CD4-positive, alpha-beta T cell treated with Interleukin-6 for 4 hours (primary cell): ENCODE data around the gene ZNF217.
"Not testable (repeated sequence)": the region's sequence is repeated elsewhere in the genome, so short reads cannot be mapped to it uniquely, and the experiment has no call there.

Experiments used
- DNase-seq: peaks from one replicate; pipeline ENCODE4 v3.0.0-alpha.2; 2020; ENCODE audit warnings: mixed read lengths

Gene ZNF217

GRCh38 chr20:53562104-53562764, 31.4 kb downstream of the ZNF217 start:
- not testable (repeated sequence) for DNase-seq

DNA sequence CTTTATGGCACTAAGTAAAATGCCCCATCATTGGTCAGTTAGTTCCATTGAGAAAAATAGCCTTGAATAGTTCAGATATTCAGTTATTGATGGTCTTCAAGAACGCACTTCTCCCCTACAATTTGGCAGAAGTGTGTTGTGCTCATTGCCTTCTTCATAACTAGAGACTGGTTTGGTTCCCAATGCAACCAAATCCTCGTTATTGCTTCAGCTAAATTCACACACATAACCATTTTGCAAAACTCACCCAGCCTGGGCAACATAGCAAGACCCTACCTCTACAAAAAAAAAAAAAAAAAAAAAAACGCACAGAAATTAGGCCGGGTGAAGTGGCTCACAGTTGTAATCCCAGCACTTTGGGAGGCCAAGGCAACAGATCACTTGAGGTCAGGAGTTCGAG, 32.1 kb downstream of the ZNF217 start:
- no peak for DNase-seq

DNA sequence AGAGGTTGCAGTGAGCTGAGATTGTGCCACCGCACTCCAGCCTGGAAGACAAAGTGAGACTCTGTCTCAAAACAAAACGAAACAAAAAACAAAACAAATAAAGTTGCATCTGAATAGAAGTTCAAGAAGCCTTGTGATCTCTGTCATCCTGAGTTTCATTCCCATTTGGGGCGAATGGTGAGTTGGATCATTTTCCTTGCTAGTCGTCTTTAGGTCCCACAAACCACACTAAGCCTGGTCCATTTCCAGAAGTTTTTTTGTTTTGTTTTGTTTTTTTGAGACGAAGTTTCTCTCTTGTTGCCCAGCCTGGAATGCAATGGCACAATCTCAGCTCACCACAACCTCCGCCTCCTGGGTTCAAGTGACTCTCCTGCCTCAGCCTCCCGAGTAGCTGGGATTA, 33.8 kb downstream of the ZNF217 start:
- DNase-seq, result no peak

- DNase-seq, result no peak
Measured at GRCh38 chr20:53557130-53557529, 36.5 kb downstream of the ZNF217 start.

GRCh38 chr20:53556267-53556897, 37.3 kb downstream of the ZNF217 start:
- DNase-seq, result no peak

DNA sequence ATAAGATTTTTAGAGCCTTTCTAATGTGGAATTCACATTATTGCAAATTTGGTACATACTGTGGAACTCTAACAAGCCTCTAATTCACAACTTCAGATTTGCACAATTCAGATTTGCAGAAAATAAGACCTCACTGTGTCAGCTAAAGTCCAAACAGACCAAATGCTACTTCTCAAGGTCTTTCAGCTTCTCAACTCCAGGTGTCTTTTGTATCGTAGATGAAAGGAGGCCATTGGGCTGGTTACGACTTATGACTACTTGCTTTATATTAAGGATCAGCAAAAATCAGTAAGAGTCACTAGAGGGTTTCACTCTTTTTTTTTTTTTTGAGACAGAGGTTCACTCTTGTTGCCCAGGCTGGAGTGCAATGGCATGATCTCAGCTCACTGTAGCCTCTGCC, 37.8 kb downstream of the ZNF217 start:
- DNase-seq, result no peak

GRCh38 chr20:53555081-53555480, 38.6 kb downstream of the ZNF217 start:
- DNase-seq, result no peak

DNA sequence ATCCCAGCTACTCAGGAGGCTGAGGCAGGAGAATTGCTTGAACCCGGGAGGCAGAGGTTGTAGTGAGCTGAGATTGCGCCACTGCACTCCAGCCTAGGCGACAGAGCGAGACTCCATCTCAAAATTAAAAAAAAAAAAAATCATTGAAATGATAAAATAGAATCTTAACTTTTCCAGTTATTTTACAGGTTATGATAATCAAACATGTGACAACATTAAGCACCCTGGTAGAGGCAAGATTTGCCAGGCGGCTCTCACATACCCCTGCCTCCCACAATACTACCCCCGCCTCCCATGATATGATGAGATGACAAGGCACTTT, 41.1 kb downstream of the ZNF217 start:
- DNase-seq, result not testable (repeated sequence)

DNA sequence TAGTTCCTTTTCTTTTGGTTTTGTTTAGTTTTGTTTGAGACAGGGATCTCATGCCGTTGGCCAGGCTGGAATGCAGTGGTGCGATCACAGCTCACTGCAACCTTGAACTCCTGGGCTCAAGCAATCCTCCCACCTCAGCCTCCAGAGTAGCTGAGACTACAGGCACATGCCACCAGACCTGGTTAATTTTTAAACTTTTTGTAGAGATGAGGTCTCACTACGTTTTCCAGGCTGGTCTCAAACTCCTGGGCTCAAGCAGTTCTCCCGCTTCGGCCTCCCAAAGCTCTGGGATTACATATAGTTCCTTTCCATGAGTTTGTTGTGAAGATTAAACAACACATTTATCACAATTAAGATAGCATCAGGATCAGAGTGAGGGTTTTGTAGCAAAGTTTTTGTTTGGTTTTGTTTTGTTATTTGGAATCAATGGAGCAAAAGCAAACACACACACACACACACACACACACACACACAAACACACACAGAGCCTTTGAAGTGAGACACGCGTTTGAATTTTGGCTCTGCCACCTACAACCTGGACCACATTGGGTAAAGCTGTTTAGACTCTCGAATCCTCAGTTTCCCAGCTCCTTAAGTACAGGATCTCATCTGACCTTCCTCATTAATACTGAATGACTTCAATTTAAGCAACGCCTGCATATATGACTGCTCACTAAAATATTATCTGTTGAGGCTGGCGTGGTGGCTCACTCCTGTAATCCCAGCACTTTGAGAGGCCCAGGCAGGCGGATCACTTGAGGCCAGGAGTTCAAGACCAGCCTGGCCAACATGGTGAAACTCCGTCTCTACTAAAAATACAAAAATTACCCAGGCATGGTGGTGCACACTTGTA, 41.7 kb downstream of the ZNF217 start:
- not testable (repeated sequence) for DNase-seq

GRCh38 chr20:53550280-53551187, 43.1 kb downstream of the ZNF217 start:
- DNase-seq, result no peak

DNA sequence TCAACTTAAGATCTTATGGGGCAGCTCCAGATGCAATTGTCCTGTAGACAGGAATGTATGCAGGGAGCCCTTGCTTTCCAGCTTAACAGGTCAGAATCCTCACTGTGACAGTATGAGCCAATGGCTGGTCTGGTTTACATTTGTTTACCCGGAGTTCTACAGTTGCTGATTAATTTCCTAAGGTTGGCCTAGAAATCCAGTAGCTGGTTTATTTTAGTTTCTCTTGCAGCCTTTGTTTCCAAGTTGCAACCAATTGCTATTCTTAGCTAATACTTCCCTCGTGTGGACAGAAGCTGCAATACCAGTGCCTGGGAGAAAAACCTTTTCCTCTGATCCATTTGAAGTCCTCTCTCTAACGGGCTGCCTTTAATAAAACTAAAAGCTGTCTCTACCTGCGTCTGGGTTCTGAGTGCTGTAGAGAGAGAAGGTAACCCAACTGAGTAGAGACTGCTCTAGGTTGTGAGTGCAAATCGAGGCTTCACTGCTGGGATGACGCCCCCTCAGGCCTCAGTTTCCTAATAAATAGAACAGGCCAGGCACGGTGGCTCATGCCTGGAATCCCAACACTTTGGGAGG, 45.9 kb downstream of the ZNF217 start:
- peak; percentile 35 for DNase-seq

GRCh38 chr20:53539516-53539915, 54.1 kb downstream of the ZNF217 start:
- no peak for DNase-seq

GRCh38 chr20:53536382-53536781, 57.3 kb downstream of the ZNF217 start:
- DNase-seq, result not testable (repeated sequence)

DNA sequence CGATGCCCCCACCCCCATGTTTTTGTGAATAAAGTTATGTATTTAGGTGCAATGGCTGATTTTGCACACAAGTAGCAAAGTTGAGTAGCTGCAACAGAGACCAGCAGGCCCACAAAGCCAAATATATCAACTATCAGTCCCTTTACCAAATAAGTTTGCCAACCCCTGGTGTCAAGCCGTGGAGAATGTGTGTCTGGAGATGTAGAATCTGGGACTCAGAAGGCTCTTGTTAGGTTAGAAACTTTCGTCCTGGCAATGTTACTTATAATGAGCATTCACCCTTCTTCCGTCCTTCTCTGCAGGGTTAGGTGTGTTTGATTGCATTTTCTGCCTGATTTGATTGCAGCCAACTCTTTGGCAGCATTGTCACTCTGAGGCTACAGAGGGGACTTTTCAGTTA, 57.8 kb downstream of the ZNF217 start:
- DNase-seq, result no peak

DNA sequence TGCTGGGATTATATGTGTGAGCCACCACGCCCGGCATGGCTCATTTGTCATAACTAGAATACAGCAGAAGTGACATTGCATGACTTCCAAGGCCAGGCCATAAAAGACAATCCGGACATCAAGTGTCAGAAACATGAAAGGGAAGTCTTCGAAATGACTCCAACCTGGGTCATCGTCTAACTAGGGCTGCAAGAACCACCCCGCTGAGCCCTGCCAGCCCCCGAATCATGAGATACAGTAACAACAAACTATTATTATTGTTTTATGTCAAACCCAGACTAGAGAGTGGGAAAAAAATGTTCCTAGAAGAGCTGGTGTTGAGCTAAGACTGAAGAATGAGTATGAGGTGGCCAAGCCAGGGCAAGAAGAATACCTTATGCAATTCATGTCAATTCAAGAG, 59.6 kb downstream of the ZNF217 start:
- DNase-seq, result no peak

DNA sequence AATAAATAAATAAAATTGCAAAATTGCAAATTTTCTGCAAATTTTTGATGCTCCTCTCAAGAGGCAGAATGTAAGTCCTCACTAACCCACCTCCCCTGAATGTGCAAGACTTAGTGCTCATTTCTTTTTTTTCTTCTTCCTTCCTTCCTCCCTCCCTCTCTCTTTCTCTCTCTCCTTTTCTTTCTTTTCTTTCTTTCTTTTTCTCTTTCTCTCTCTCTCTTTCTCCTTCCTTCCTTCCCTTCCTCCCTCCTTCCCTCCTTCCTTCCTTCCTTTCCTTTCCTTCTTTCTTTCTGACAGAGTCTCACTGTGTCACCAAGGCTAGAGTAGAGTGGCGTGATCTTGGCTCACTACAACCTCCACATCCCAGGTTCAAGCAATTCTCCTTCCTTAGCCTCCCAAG, 60.1 kb downstream of the ZNF217 start:
- no peak for DNase-seq

GRCh38 chr20:53532654-53533312, 60.9 kb downstream of the ZNF217 start:
- not testable (repeated sequence) for DNase-seq

DNA sequence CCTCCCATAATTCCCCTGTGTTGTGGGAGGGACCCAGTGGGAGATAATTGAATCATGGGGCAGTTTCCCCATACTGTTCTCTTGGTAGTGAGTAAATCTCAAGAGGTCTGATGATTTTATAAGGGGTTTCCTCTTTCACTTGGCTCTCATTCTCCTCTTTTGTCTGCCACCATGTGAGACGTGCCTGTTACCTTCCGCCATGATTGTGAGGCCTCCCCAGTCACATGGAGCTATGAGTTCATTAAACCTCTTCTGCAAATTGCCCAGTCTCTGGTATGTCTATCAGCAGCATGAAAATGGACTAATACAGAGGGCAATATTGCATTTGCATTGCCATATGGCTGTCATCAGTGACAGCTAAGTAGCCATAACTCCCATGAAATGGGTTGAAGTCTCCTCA, 63.2 kb downstream of the ZNF217 start:
- DNase-seq, result no peak

GRCh38 chr20:53529658-53530057, 64.0 kb downstream of the ZNF217 start:
- no peak for DNase-seq

DNA sequence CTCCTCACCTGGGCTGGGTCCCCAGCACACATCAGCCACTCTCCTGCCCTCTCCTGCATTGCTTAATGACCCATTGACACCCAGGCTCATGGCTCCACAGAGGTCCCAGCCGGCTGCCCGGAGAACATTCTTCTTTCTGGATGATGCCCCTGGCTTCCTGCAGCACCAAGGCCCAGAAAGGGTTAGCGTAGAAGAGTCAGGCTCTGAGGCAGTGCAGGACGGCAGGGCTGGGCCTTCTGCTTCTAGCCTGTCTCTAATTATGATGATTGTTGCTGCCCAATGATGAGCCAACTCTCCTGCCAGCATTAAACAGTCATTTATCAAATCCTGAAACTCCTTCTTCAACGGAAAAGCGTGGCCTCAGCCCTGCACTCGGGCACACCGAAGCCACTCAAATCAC, 66.4 kb downstream of the ZNF217 start:
- no peak for DNase-seq

- DNase-seq, result no peak
Measured at GRCh38 chr20:53524589-53525312, 68.9 kb downstream of the ZNF217 start.
